DMS153 (cell line): ENCODE data around the gene KRTAP10-10.
A peak's percentile ranks its signal among the peaks of the same experiment; 100 is the strongest.
"Not testable (repeated sequence)": the region's sequence is repeated elsewhere in the genome, so short reads cannot be mapped to it uniquely, and the experiment has no call there.

Experiments
- DNase-seq: peaks from one replicate; lab custom pipeline; 2025; lab: John Stamatoyannopoulos, UW

KRTAP10-10 gene

GRCh38 chr21:44650973-44651675 is 14.0 kb downstream of the KRTAP10-10 start:
- DNase-seq, result no peak

GRCh38 chr21:44653123-44653522 is 16.0 kb downstream of the KRTAP10-10 start:
- no peak for DNase-seq

DNA sequence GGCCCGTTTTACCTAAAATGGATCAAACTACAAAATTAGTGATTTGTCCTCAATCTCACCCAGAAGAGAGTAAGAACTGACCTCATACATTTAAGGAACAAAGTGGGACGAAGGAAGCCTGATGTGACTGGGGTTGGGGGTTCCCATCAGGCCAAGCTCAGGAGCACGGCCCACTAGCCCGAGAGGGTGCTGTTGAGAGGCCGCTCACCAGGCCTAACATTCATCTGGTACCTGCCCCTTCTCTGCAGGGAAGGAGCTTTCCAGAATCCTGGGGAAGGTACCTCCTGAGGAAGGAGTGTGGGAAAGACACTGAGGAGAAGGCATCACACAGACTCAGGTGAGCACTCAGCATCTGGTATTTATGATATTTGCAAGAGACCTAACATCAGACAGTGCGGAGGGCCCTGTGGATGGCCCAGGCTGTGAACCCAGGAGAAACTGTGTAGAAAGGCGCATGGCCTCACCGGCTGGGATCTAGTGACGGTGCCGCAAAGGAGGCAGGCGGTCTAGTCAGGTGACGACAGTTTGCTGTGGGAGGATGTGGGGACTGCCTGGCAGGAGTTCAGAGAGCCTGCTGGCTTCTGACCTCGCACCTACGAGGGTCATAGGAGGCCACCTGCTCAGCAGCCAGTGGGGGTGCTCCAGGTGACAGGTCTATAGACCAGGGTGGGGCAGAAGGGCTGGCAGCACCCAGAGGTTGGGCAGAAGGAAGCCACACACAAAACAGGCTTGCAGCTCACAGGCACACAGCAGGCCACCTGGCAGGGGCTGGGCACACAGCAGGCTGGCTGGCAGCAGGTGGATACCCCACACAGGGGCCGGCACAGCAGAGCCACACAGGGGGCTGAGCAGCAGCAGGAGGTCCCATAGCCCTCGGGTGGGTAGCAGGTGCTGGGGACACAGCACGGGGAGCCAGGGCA is 16.8 kb downstream of the KRTAP10-10 start:
- DNase-seq, result no peak

- DNase-seq, result no peak
Measured at GRCh38 chr21:44654576-44655175, 17.5 kb downstream of the KRTAP10-10 start, which contains the start of gene KRTAP12-4. KRTAP12-4 (minus strand) TSS chr21:44654659; CDS start chr21:44654614, 45 bp downstream.

DNA sequence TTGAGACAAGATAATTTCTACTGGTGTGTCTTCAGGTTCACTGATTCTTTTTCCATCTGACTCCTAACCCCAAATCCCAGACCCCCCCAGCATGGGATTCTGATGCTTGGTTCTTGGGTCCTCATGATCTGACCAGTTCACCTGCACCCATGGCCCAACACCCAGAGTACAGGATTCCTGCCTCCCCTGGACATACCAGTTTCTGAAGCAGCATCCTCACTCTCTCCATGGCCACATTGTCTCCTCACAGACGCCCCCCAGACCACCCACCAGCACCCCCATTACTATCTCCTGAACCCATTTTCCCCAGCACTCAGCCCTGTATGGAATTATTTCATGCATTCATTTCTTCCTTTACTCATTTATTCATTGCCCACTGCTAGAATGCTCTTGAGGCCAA is 19.7 kb downstream of the KRTAP10-10 start:
- DNase-seq, result no peak

DNA sequence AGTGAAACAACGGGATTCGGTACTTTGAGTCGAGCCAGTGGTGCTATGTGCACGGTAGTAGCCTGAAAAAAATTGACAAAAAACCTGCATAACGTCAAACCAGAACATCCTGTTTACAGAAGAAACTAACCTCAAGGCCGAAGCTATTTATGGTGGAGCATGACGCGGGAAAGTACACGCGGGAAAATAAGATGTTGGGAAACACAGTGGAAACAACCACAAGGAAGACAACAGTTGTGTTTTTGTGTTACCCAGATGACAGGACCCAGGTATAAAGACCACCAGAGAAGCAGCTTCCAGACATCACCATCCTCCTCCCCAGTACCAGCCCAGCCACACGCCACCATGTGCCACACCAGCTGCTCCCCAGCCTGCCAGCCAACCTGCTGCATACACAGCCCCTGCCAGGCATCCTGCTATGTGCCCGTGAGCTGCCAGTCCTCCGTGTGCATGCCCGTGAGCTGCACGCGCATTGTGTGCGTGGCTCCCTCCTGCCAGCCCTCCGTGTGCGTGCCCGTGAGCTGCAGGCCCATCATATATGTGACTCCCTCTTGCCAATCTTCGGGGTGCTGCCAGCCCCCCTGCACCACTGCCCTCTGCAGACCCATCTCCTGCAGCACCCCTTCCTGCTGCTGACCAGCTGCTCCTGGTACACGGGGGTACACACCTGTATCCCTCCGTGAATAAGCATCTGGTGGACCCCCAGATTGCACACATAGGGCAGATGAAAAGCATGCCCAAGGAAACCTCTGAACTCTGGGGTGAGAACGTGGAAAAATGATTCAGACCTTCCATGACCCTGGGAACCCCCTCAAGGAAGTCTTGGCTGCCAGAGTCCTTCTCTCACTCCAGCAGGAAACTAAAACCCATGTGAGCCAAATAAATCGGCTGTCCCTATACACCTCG is 20.7 kb downstream of the KRTAP10-10 start, which contains the start of gene KRTAP12-3:
Gene KRTAP12-3, plus strand, starts transcription at position 298 of the 906 bp plus-strand sequence. Its CDS starts 48 bp downstream, at position 346.
- no peak for DNase-seq

- no peak for DNase-seq
Measured at GRCh38 chr21:44658541-44658910, 21.4 kb downstream of the KRTAP10-10 start.

- DNase-seq, result no peak
Measured at GRCh38 chr21:44658913-44659595, 21.9 kb downstream of the KRTAP10-10 start.

DNA sequence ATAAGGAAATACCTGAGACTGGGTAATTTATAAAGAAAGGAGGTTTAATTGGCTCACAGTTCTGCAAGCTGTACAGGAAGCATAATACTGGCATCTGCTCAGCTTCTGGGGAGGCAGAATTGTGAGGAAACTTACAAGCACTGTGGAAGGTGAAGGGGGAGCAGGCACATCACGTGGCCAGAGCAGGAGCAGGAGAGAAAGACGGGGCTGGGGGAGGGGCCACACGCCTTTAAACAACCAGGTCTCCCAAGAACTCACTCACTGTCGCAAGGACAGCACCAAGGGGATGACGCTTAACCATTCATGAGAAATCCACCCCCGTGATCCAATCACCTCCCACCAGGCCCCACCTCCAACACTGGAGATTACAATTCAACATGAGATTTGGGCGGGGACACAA is 24.4 kb downstream of the KRTAP10-10 start:
- DNase-seq, result not testable (repeated sequence)

DNA sequence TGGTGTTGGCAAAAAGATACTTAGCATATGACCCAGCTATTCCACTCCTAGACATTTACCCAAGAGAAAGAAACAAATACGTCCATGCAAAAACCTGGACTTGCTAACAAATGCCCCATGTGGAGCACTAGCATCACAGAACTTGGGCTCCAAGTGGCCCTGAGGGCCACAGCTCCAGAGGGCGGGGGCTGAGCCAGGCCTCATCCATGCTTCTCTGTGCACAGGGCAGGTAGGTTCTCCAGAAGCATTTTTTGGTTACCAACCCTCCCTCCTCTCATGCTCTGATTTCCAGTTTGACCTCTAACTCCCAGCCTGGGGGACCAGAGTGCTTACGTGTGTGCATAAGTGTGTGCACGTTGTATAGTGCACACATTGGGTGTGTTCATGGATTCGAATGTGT is 27.5 kb downstream of the KRTAP10-10 start:
- no peak for DNase-seq

- DNase-seq, result no peak
Measured at GRCh38 chr21:44666401-44667320, 29.5 kb downstream of the KRTAP10-10 start, which contains the start of gene KRTAP12-2. KRTAP12-2 (minus strand) TSS chr21:44666927; CDS start chr21:44666886, 41 bp downstream.

GRCh38 chr21:44667612-44668011 is 30.5 kb downstream of the KRTAP10-10 start:
- DNase-seq, result no peak

- DNase-seq, result no peak
Measured at GRCh38 chr21:44670642-44671432, 33.7 kb downstream of the KRTAP10-10 start.

DNA sequence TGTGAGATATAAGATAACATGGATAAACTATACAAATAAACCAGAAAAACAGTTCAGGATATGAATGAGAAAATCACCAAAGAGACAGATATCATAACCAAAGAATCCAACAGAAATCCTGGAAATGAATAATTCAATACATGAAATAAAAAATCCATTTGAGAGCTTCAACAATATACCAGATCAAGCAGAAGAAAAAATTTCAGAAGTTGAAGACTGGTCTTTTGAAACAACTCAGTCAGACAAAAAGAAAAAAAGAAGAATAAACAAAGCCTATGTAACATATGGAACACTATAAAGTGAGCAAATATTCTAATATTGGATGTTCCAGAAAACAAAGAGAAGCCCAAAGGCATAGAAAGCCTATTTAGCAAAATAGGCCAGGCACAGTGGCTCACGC is 34.8 kb downstream of the KRTAP10-10 start:
- DNase-seq, result no peak

DNA sequence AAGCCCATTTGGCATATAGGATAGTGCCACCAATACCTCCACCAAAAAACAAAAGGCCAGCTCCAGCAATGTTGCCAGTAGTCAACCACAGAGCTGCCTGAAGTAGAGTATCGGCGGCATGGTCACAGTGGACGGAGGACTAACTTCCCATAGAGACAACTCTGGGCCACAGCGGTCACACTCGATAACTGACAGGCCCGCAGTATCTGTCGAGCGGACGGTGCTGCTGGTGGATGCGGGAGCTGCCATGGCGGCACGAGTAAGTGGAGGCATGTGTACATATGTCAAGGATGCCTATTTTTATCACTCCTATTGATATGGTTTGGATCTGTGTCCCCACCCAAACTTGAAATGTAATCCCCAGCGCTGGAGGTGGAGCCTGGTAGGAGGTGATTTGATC is 40.7 kb downstream of the KRTAP10-10 start:
- no peak for DNase-seq

- DNase-seq, result no peak
Measured at GRCh38 chr21:44681152-44681551, 44.0 kb downstream of the KRTAP10-10 start.

GRCh38 chr21:44681861-44682579 is 44.9 kb downstream of the KRTAP10-10 start, which contains the start of gene KRTAP12-1:
KRTAP12-1 (minus strand) TSS chr21:44682163; CDS start chr21:44682123, 40 bp downstream.
- peak; percentile 85 for DNase-seq

DNA sequence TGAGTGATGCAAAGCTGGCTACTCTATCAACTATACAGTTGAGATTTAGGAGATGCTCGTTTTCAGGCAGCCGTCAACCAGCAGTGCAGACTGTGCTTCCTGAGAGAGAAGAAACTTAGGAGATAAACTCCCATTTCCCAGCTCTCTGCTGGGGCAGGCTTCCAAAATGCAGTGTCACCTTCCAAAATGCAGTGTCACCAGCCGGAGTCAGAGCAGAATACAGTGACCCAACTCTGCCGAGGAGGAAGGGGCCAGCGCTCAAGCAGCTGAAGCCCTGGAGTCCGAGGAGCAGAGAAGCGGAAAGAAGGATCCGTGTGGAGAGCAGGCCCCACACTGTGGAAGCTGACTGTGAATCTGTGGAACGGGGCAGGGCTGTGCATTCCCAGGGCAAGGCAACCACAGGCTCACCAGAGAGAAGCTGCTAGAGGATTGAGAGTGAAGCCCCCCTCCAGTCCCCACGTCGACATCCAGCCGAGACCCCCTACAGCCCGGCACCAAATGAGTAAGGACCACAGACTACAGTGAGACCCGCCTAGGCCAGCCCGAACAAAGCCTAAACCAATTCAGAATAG is 45.5 kb downstream of the KRTAP10-10 start:
- DNase-seq, result no peak
